ENCODE data around the gene PRDM13. TPM values are rescaled to one million over a fixed set of nuclear protein-coding genes. Genes with fewer than 3 reads are reported as not detected.

The PRDM13 gene
- total and polyA plus RNA-seq, 2 experiments from 2014 or later: 0.08 to 0.10 TPM

DNA sequence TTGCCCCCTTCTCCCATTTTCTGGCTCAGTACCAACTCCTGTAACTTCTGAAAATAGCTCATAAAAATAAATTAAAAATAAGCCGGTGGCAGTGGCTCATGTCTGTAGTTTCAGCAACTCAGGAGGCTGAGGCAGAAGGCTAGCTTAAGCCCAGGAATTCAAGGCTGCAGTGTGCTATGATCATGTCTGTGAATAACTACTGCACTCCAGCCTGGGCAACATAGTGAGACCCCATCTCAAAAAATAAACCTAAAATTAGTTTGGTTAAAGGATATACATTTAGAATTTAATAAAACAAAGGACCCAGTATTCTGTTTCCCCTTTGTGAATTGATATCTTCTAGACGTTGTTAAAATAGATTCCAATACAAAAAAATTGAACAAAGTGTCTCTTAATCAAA is 10.5 kb downstream of the PRDM13 start:
- no peaks in the 10 kb centered on the region for H3K36me3 ChIP-seq (ENCODE audit: insufficient read depth)
- no peaks in the 10 kb centered on the region for H3K9me2 ChIP-seq (ENCODE audit: insufficient read depth)
- Mint-ChIP-seq H3K36me3 (ENCODE audit: low read depth) (peaks cover 4% of the 10 kb centered on the region; the same call in 2 of the 3 replicates), H3K27ac (no peak overlapping the region), H3K9me3 (peaks cover 8% of the 10 kb centered on the region), H3K4me3 (no peak overlapping the region), H3K4me1 (peaks cover 14% of the 10 kb centered on the region), H3K27me3 (ENCODE audit: insufficient read depth, low read depth, poor library complexity) (peaks cover 91% of the 10 kb centered on the region)
- H3K27me3 ChIP-seq (ENCODE audit: insufficient read depth): peaks cover 99% of the 10 kb centered on the region
- H3K4me1 ChIP-seq (ENCODE audit: insufficient read depth): peaks cover 22% of the 10 kb centered on the region
- no peaks in the 10 kb centered on the region for H3K79me2 ChIP-seq (replicated peaks; ENCODE audit: insufficient read depth)
- DNase-seq (ENCODE audit: low spot score) (no peak), ATAC-seq (no peak)
- H4K20me1 ChIP-seq (replicated peaks; ENCODE audit: insufficient read depth): 0 out of 2 replicates have a peak, but pooled peaks cover 15% of the 10 kb centered on the region
- no peak overlapping the region for H2AFZ ChIP-seq
- no peak overlapping the region for H3K4me3 ChIP-seq
- H3F3A ChIP-seq (replicated peaks; ENCODE audit: low read depth): peaks cover 20% of the 10 kb centered on the region
- H3K4me2 ChIP-seq: no peak overlapping the region
- TF ChIP-seq, protein P1, sequence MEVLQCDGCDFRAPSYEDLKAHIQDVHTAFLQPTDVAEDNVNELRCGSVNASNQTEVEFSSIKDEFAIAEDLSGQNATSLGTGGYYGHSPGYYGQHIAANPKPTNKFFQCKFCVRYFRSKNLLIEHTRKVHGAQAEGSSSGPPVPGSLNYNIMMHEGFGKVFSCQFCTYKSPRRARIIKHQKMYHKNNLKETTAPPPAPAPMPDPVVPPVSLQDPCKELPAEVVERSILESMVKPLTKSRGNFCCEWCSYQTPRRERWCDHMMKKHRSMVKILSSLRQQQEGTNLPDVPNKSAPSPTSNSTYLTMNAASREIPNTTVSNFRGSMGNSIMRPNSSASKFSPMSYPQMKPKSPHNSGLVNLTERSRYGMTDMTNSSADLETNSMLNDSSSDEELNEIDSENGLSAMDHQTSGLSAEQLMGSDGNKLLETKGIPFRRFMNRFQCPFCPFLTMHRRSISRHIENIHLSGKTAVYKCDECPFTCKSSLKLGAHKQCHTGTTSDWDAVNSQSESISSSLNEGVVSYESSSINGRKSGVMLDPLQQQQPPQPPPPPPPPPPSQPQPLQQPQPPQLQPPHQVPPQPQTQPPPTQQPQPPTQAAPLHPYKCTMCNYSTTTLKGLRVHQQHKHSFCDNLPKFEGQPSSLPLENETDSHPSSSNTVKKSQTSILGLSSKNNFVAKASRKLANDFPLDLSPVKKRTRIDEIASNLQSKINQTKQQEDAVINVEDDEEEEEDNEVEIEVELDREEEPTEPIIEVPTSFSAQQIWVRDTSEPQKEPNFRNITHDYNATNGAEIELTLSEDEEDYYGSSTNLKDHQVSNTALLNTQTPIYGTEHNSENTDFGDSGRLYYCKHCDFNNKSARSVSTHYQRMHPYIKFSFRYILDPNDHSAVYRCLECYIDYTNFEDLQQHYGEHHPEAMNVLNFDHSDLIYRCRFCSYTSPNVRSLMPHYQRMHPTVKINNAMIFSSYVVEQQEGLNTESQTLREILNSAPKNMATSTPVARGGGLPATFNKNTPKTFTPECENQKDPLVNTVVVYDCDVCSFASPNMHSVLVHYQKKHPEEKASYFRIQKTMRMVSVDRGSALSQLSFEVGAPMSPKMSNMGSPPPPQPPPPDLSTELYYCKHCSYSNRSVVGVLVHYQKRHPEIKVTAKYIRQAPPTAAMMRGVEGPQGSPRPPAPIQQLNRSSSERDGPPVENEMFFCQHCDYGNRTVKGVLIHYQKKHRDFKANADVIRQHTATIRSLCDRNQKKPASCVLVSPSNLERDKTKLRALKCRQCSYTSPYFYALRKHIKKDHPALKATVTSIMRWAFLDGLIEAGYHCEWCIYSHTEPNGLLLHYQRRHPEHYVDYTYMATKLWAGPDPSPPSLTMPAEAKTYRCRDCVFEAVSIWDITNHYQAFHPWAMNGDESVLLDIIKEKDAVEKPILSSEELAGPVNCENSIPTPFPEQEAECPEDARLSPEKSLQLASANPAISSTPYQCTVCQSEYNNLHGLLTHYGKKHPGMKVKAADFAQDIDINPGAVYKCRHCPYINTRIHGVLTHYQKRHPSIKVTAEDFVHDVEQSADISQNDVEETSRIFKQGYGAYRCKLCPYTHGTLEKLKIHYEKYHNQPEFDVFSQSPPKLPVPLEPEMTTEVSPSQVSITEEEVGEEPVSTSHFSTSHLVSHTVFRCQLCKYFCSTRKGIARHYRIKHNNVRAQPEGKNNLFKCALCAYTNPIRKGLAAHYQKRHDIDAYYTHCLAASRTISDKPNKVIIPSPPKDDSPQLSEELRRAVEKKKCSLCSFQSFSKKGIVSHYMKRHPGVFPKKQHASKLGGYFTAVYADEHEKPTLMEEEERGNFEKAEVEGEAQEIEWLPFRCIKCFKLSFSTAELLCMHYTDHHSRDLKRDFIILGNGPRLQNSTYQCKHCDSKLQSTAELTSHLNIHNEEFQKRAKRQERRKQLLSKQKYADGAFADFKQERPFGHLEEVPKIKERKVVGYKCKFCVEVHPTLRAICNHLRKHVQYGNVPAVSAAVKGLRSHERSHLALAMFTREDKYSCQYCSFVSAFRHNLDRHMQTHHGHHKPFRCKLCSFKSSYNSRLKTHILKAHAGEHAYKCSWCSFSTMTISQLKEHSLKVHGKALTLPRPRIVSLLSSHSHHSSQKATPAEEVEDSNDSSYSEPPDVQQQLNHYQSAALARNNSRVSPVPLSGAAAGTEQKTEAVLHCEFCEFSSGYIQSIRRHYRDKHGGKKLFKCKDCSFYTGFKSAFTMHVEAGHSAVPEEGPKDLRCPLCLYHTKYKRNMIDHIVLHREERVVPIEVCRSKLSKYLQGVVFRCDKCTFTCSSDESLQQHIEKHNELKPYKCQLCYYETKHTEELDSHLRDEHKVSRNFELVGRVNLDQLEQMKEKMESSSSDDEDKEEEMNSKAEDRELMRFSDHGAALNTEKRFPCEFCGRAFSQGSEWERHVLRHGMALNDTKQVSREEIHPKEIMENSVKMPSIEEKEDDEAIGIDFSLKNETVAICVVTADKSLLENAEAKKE (CRISPR knock-in tag; IDR thresholded peaks at IDR 0.05): no peak
- TF ChIP-seq NANOG (IDR thresholded peaks at IDR 0.05; ENCODE audit: borderline replicate concordance) (no peak), EZH2 (IDR thresholded peaks at IDR 0.05; ENCODE audit: low read depth, unreplicated experiment) (no peak), EZH2phosphoT487 (IDR thresholded peaks at IDR 0.05; ENCODE audit: unreplicated experiment) (no peak)
- TF ChIP-seq, protein P2, sequence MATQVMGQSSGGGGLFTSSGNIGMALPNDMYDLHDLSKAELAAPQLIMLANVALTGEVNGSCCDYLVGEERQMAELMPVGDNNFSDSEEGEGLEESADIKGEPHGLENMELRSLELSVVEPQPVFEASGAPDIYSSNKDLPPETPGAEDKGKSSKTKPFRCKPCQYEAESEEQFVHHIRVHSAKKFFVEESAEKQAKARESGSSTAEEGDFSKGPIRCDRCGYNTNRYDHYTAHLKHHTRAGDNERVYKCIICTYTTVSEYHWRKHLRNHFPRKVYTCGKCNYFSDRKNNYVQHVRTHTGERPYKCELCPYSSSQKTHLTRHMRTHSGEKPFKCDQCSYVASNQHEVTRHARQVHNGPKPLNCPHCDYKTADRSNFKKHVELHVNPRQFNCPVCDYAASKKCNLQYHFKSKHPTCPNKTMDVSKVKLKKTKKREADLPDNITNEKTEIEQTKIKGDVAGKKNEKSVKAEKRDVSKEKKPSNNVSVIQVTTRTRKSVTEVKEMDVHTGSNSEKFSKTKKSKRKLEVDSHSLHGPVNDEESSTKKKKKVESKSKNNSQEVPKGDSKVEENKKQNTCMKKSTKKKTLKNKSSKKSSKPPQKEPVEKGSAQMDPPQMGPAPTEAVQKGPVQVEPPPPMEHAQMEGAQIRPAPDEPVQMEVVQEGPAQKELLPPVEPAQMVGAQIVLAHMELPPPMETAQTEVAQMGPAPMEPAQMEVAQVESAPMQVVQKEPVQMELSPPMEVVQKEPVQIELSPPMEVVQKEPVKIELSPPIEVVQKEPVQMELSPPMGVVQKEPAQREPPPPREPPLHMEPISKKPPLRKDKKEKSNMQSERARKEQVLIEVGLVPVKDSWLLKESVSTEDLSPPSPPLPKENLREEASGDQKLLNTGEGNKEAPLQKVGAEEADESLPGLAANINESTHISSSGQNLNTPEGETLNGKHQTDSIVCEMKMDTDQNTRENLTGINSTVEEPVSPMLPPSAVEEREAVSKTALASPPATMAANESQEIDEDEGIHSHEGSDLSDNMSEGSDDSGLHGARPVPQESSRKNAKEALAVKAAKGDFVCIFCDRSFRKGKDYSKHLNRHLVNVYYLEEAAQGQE (IDR thresholded peaks at IDR 0.05; ENCODE audit: unreplicated experiment): no peak
- TF ChIP-seq, protein P3, sequence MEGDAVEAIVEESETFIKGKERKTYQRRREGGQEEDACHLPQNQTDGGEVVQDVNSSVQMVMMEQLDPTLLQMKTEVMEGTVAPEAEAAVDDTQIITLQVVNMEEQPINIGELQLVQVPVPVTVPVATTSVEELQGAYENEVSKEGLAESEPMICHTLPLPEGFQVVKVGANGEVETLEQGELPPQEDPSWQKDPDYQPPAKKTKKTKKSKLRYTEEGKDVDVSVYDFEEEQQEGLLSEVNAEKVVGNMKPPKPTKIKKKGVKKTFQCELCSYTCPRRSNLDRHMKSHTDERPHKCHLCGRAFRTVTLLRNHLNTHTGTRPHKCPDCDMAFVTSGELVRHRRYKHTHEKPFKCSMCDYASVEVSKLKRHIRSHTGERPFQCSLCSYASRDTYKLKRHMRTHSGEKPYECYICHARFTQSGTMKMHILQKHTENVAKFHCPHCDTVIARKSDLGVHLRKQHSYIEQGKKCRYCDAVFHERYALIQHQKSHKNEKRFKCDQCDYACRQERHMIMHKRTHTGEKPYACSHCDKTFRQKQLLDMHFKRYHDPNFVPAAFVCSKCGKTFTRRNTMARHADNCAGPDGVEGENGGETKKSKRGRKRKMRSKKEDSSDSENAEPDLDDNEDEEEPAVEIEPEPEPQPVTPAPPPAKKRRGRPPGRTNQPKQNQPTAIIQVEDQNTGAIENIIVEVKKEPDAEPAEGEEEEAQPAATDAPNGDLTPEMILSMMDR (conservative IDR thresholded peaks at IDR 0.05; ENCODE audit: low read depth in 2 of 2): no peak
- no peak overlapping the region for H3K27ac ChIP-seq (ENCODE audit: low read depth)
